Panc1 (cell line): ENCODE measurements around the gene PSORS1C1. TPM values are rescaled to one million over a fixed set of nuclear protein-coding genes. Genes with fewer than 3 reads are reported as not detected.

Experiments
- ATAC-seq: fragments of 200-7000 bp; cut with Tn5 transposase; 2 replicates; pipeline ENCODE4 v1.9.1; 2020; ENCODE audit warnings: mild to moderate bottlenecking, moderate library complexity
- BruUV-seq: library from RNA; stranded (reverse); fragments of 400-500 nt; replicated peaks from 2 replicates; lab custom pipeline; 2021; lab: Mats Ljungman, UMichigan
- CTCF ChIA-PET: fragments of 300-600 bp; sonication (Branson Sonifier 250); formaldehyde crosslinking; loops from one replicate; lab custom pipeline; 2022; ENCODE audit warnings: antibody characterized with exemption; lab: Charles Lee
- POLR2A ChIA-PET: fragments of 300-600 bp; sonication (Branson Sonifier 250); formaldehyde crosslinking; loops from one replicate; lab custom pipeline; 2022; ENCODE audit warnings: antibody characterized with exemption; lab: Charles Lee
- DNase-seq: peaks from one replicate; pipeline ENCODE4 v3.0.0-alpha.2; 2010; ENCODE audit warnings: low read depth, low spot score
- H3K27ac ChIP-seq: 2 replicates; pipeline ENCODE4 v1.5.1; 2011; ENCODE audit warnings: mild to moderate bottlenecking, low read length, inconsistent platforms
- H3K27me3 ChIP-seq: fragments of 200-500 bp; sonication (Bioruptor generic); 2 replicates; pipeline ENCODE4 v1.6.0; 2014; ENCODE audit warnings: low read length, inconsistent platforms; ENCODE audit not compliant: control insufficient read depth, insufficient read depth
- H3K36me3 ChIP-seq: fragments of 200-500 bp; sonication (Bioruptor generic); 2 replicates; pipeline ENCODE4 v1.5.1; 2014; ENCODE audit warnings: inconsistent platforms, mild to moderate bottlenecking, low read length, moderate library complexity; ENCODE audit not compliant: control insufficient read depth, insufficient read depth
- H3K4me1 ChIP-seq: 2 replicates; pipeline ENCODE4 v1.5.1; 2011; ENCODE audit warnings: inconsistent platforms, mild to moderate bottlenecking, low read length, moderate library complexity; ENCODE audit not compliant: control insufficient read depth, insufficient read depth
- H3K4me3 ChIP-seq, 2 experiments: 2 replicates each; pipeline ENCODE4 v1.5.1; 2011 to 2012; ENCODE audit warnings: low read depth in 2 of 2, low read length in 2 of 2, mild to moderate bottlenecking in 2 of 2, inconsistent platforms in 1 of 2, moderate library complexity in 1 of 2
- H3K9me3 ChIP-seq: fragments of 200-500 bp; sonication (Bioruptor generic); 2 replicates; pipeline ENCODE4 v1.5.1; 2014; ENCODE audit warnings: low read depth, mild to moderate bottlenecking, inconsistent platforms, low read length, moderate library complexity; ENCODE audit not compliant: control insufficient read depth, insufficient read depth
- POLR2AphosphoS5 ChIP-seq: IDR thresholded peaks from 2 replicates; pipeline ENCODE4 v1.6.1; 2012; ENCODE audit warnings: mild to moderate bottlenecking, low read depth, low read length, moderate library complexity
- REST ChIP-seq, 2 experiments: IDR thresholded peaks; 2 replicates each; pipeline ENCODE4 v1.6.1; 2011 to 2012; ENCODE audit warnings: low read depth in 2 of 2, control low read depth in 1 of 2, low read length in 1 of 2, mild to moderate bottlenecking in 1 of 2, moderate library complexity in 1 of 2; ENCODE audit not compliant: insufficient read depth in 1 of 2
- SIN3A ChIP-seq: IDR thresholded peaks from 2 replicates; pipeline ENCODE4 v1.6.1; 2012; ENCODE audit warnings: low read depth, mild to moderate bottlenecking, low read length, moderate library complexity, borderline replicate concordance; ENCODE audit not compliant: insufficient read depth
- TCF7L2 ChIP-seq: IDR thresholded peaks from 2 replicates; pipeline ENCODE4 v1.6.1; 2011; ENCODE audit warnings: mild to moderate bottlenecking, low read depth, low read length, inconsistent platforms
- in situ Hi-C: cut with HindIII; loops from 2 replicates; pipeline ENCODE4 v1.10.0; 2016; ENCODE audit warnings: low sequenced_read_pairs, low pct_unique_long_range_greater_than_20kb
- intact Hi-C: fragments of 100-400 bp; cut with micrococcal nuclease; formaldehyde crosslinking; loops from one replicate; pipeline ENCODE4 v1.10.0; 2022; ENCODE audit not compliant: unreplicated experiment
- total RNA-seq: library from RNA; stranded (reverse); gene quantifications from one replicate; pipeline ENCODE4 v1.2.1, GENCODE V29; 2021; ENCODE audit not compliant: unreplicated experiment
- TF ChIP-seq, protein P1 (sequence below): fragments of 450-650 bp; IDR thresholded peaks from 2 replicates; pipeline ENCODE4 v1.5.1; 2017; ENCODE audit warnings: mild to moderate bottlenecking

PSORS1C1 gene
- total RNA-seq, 1 experiment from 2014 or later = 2.9 TPM

- Histone ChIP-seq H3K9me3 (no peaks in the 10 kb centered on the region), H3K4me1 (peaks cover 19% of the 10 kb centered on the region), H3K4me3 (no peak overlapping the region), H3K27me3 (no peaks in the 10 kb centered on the region), H3K27ac (no peak overlapping the region), H3K36me3 (no peaks in the 10 kb centered on the region)
- ChIA-PET POLR2A (no interaction called here), CTCF (interaction anchor here (1.1 to 1.5 kb wide), 2 partner anchors 13 to 29 kb away, joined by 4 to 5 read pairs; no protein-coding TSS in a partner anchor)
- DNase-seq = no peak
- TF ChIP-seq, protein P1, sequence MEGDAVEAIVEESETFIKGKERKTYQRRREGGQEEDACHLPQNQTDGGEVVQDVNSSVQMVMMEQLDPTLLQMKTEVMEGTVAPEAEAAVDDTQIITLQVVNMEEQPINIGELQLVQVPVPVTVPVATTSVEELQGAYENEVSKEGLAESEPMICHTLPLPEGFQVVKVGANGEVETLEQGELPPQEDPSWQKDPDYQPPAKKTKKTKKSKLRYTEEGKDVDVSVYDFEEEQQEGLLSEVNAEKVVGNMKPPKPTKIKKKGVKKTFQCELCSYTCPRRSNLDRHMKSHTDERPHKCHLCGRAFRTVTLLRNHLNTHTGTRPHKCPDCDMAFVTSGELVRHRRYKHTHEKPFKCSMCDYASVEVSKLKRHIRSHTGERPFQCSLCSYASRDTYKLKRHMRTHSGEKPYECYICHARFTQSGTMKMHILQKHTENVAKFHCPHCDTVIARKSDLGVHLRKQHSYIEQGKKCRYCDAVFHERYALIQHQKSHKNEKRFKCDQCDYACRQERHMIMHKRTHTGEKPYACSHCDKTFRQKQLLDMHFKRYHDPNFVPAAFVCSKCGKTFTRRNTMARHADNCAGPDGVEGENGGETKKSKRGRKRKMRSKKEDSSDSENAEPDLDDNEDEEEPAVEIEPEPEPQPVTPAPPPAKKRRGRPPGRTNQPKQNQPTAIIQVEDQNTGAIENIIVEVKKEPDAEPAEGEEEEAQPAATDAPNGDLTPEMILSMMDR = no peak
- TF ChIP-seq TCF7L2 (no peak), SIN3A (no peak), POLR2AphosphoS5 (no peak), REST (IDR thresholded peaks at IDR 0.05; ENCODE audit: insufficient read depth in 1 of 2, low read depth in 2 of 2, low read length in 1 of 2) (no peak)
- in situ Hi-C loops = no loop called here
- TSS peak; percentile 79 for BruUV-seq
- intact Hi-C loops = no loop called here
- no peak for ATAC-seq
These were observed 1.5 kb downstream of the PSORS1C1 start for GRCh38 chr6:31115941-31116560.

DNA sequence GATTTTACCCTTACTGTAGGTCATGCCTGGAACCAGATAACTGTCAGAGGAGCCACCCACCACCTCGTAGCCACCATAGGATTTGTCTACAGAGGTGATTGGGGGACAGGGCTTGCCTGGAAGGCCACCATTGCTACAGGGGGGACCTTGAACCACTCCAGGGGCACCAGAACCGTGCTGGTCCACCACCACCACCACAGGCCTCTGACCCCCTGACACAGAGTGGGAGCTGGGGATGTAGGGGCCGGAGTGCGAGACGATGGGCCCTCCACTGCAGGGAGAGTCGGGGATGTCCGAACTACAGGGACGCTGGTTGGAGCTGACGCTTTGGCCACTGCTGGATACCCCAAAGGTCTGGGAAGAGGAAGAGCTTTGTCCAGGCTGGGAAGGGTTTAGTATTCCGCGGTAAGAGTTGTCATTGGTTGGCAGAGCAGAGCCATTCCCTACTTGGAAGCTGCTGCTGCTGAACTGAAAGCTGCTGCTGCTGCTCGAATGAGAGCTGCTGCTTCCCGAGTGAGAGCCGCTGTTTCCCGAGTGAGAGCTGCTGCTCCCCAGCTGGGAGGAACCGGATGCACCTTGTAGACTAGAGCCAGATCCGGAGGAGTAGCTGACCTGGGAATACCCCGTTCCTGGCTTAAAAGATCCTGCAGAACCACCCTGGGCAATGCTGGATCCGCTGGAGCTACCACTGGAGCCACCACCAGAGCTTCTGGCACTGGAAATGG lies 2.2 kb downstream of the PSORS1C1 start:
- no peak for DNase-seq
- TF ChIP-seq TCF7L2 (no peak), REST (IDR thresholded peaks at IDR 0.05; ENCODE audit: insufficient read depth in 1 of 2, low read depth in 2 of 2, low read length in 1 of 2) (no peak), POLR2AphosphoS5 (no peak), SIN3A (no peak)
- TF ChIP-seq, protein P1 = no peak
- BruUV-seq = no TSS peak
- in situ Hi-C loops = no loop called here
- no peaks in the 10 kb centered on the region for H3K36me3 ChIP-seq
- H3K9me3 ChIP-seq = no peaks in the 10 kb centered on the region
- intact Hi-C loops = no loop called here
- ChIA-PET CTCF (interaction anchor here (1.1 to 1.2 kb wide), 2 partner anchors 12 to 30 kb away, joined by 4 read pairs; no protein-coding TSS in a partner anchor), POLR2A (no interaction called here)
- 0 out of 2 replicates have a peak overlapping the region, but pooled peaks have one; percentile 53 for H3K27ac ChIP-seq
- peak overlapping the region; percentile 7 to 37 for H3K4me3 ChIP-seq
- no peaks in the 10 kb centered on the region for H3K27me3 ChIP-seq
- peaks cover 19% of the 10 kb centered on the region for H3K4me1 ChIP-seq
- ATAC-seq = peak; percentile 59
